ENCODE data around the gene ATG4D.
A peak's percentile ranks its signal among the peaks of the same experiment; 100 is the strongest.

ATG4D gene

DNA sequence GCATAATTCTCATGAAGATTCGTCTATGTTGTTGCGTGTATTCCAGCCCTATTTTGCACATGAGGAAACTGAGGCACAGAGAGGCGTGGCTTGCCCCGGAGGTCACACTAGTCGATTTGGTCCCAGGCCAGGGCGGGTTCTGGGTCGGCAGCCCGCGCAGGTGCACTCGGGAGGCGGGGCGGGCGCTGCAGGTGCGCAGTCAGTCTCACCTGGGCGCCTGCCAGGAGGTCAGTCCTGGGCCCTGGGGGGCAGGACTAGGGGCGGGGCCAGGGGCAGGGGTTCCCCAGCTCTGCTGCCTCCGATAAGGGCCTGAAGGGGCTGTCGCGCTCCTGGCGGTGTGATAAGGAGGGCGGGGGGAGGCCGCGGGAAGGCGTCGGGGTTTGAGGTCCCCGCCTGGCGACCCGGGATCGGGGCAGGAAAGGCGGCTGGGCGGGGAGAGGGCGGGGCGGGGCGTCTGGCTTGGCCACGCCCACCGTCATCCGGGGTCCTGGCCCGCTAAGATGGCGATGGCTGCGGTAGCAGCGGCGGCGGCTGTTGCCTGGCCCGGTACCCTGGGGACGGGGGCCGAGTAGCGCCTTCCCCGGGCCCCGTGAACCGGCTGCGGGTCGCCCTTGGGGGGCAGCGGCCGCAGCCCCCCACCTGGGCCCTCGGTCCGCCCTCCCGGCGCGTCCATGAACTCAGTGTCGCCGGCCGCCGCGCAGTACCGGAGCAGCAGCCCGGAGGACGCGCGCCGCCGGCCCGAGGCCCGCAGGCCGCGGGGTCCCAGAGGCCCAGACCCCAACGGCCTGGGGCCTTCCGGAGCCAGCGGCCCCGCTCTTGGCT is at the start of gene ATG4D:
ATG4D (plus strand) TSS at position 485 of the 822 bp plus-strand sequence; CDS start at position 672, 187 bp downstream.
- Histone ChIP-seq H3K9me3 (ENCODE audit: insufficient read depth, low read length) (no peaks in the 10 kb centered on the region), H3K4me2 (ENCODE audit: low read depth, low read length, poor library complexity, severe bottlenecking) (peak within 1 kb of the TSS; percentile 74), H3F3A (ENCODE audit: insufficient read depth) (peaks cover 10% of the 10 kb centered on the region), H2AFZ (ENCODE audit: low read depth, low read length, severe bottlenecking) (peak within 1 kb of the TSS; percentile 90), H3K4me3 (ENCODE audit: insufficient read depth, low read length, poor library complexity, severe bottlenecking) (peak within 1 kb of the TSS; percentile 94), H3K27ac (ENCODE audit: low read depth, low read length) (peak within 1 kb of the TSS; percentile 41), H3K79me2 (ENCODE audit: insufficient read depth, low read length) (peaks cover 7% of the 10 kb centered on the region; the same call in 1 of the 2 replicates), H3K27me3 (ENCODE audit: low read length) (no peaks in the 10 kb centered on the region), H3K36me3 (ENCODE audit: low read length) (no peaks in the 10 kb centered on the region), H4K20me1 (ENCODE audit: low read depth, low read length) (no peaks in the 10 kb centered on the region), H3K9ac (ENCODE audit: low read length) (peak within 1 kb of the TSS; percentile 92), H3K9me2 (replicated peaks; ENCODE audit: insufficient read depth, low read length) (no peaks in the 10 kb centered on the region)
- no peak for TF ChIP-seq EZH2phosphoT487 (conservative IDR thresholded peaks at IDR 0.05; ENCODE audit: low read length)
- TF ChIP-seq, protein P1, sequence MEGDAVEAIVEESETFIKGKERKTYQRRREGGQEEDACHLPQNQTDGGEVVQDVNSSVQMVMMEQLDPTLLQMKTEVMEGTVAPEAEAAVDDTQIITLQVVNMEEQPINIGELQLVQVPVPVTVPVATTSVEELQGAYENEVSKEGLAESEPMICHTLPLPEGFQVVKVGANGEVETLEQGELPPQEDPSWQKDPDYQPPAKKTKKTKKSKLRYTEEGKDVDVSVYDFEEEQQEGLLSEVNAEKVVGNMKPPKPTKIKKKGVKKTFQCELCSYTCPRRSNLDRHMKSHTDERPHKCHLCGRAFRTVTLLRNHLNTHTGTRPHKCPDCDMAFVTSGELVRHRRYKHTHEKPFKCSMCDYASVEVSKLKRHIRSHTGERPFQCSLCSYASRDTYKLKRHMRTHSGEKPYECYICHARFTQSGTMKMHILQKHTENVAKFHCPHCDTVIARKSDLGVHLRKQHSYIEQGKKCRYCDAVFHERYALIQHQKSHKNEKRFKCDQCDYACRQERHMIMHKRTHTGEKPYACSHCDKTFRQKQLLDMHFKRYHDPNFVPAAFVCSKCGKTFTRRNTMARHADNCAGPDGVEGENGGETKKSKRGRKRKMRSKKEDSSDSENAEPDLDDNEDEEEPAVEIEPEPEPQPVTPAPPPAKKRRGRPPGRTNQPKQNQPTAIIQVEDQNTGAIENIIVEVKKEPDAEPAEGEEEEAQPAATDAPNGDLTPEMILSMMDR (IDR thresholded peaks at IDR 0.05; ENCODE audit: insufficient read depth, low read length, poor library complexity, severe bottlenecking): no peak

DNA sequence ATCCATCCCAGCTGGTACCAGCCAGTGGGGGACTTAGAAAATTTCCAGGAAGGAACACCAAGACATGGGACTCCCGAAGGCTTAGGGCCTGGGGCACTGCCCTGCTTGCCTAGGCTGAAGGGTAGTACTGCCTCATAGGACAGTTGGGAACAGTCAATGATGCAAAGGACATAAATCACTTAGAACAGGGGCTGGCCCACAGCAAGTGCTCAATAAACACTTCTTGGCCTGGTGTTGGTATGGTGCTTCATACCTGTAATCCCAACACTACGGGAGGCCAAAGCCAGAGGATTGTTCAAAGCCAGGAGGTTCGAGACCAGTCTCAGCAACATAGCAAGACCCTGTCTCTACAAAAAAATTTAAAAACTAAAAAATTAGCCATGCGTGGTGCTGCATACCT is 46.3 kb upstream of the ATG4D start:
- H3F3A ChIP-seq (ENCODE audit: insufficient read depth): no peaks in the 10 kb centered on the region
- H3K79me2 ChIP-seq (ENCODE audit: insufficient read depth, low read length): peaks cover 57% of the 10 kb centered on the region
- TF ChIP-seq EZH2phosphoT487 (conservative IDR thresholded peaks at IDR 0.05; ENCODE audit: low read length): no peak
- TF ChIP-seq, protein P1 (IDR thresholded peaks at IDR 0.05; ENCODE audit: insufficient read depth, low read length, poor library complexity, severe bottlenecking): no peak
- no peaks in the 10 kb centered on the region for H3K27me3 ChIP-seq (ENCODE audit: low read length)
- H3K9ac ChIP-seq (ENCODE audit: low read length): no peak overlapping the region
- H3K36me3 ChIP-seq (ENCODE audit: low read length): 0 out of 2 replicates have a peak, but pooled peaks cover 3% of the 10 kb centered on the region
- H3K4me3 ChIP-seq (ENCODE audit: insufficient read depth, low read length, poor library complexity, severe bottlenecking): no peak overlapping the region
- no peaks in the 10 kb centered on the region for H3K9me2 ChIP-seq (replicated peaks; ENCODE audit: insufficient read depth, low read length)
- no peaks in the 10 kb centered on the region for H3K9me3 ChIP-seq (ENCODE audit: insufficient read depth, low read length)
- no peak overlapping the region for H3K4me2 ChIP-seq (ENCODE audit: low read depth, low read length, poor library complexity, severe bottlenecking)
- H2AFZ ChIP-seq (ENCODE audit: low read depth, low read length, severe bottlenecking): no peak overlapping the region
- H3K27ac ChIP-seq (ENCODE audit: low read depth, low read length): no peak overlapping the region
- no peaks in the 10 kb centered on the region for H4K20me1 ChIP-seq (ENCODE audit: low read depth, low read length)

DNA sequence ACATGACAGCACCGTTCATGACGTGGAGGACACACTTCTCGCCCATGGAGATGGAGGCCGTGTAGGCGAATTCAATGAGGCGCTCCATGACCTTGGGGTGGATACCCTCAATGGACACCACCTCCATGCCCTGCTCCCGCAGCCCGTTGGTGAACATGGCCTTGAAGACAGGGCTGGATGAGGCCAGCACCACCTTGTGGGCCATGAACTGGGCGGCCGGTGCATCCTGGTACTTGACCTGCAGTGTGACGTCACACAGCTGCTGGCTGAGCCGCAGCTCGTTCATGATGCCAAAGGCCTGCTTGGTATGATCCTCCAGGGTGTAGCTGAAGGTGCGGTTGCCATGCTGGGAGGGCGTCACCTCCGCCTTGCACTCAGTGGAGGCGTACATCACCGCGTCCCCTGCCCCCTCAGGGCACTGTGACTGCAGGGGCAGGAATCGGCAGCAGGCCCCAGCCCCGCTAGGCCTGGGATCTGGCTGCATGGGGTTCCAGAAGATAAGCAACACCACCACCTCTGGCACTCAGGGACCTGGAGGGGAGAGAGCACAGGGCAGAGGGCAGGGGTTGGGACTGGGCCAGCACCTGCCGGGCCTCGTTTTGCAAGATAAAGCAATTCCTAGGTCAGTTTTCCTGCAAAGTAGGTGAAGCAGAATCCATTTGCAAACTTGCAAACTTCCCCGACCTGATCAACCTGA is 44.0 kb upstream of the ATG4D start:
- H2AFZ ChIP-seq (ENCODE audit: low read depth, low read length, severe bottlenecking): no peak overlapping the region
- H3K4me3 ChIP-seq (ENCODE audit: insufficient read depth, low read length, poor library complexity, severe bottlenecking): no peak overlapping the region
- H3K27me3 ChIP-seq (ENCODE audit: low read length): no peaks in the 10 kb centered on the region
- peaks cover 9% of the 10 kb centered on the region; the same call in 1 of the 2 replicates for H3F3A ChIP-seq (ENCODE audit: insufficient read depth)
- H3K36me3 ChIP-seq (ENCODE audit: low read length): 0 out of 2 replicates have a peak, but pooled peaks cover 3% of the 10 kb centered on the region
- H4K20me1 ChIP-seq (ENCODE audit: low read depth, low read length): no peaks in the 10 kb centered on the region
- TF ChIP-seq EZH2phosphoT487 (conservative IDR thresholded peaks at IDR 0.05; ENCODE audit: low read length): no peak
- TF ChIP-seq, protein P1 (IDR thresholded peaks at IDR 0.05; ENCODE audit: insufficient read depth, low read length, poor library complexity, severe bottlenecking): no peak
- no peaks in the 10 kb centered on the region for H3K9me3 ChIP-seq (ENCODE audit: insufficient read depth, low read length)
- H3K79me2 ChIP-seq (ENCODE audit: insufficient read depth, low read length): peaks cover 57% of the 10 kb centered on the region
- H3K9ac ChIP-seq (ENCODE audit: low read length): no peak overlapping the region
- H3K4me2 ChIP-seq (ENCODE audit: low read depth, low read length, poor library complexity, severe bottlenecking): no peak overlapping the region
- H3K27ac ChIP-seq (ENCODE audit: low read depth, low read length): no peak overlapping the region
- H3K9me2 ChIP-seq (replicated peaks; ENCODE audit: insufficient read depth, low read length): no peaks in the 10 kb centered on the region
